Transverse colon (tissue), 4 donors: ENCODE data around the gene IL12RB2. TPM values are rescaled to one million over a fixed set of nuclear protein-coding genes. Genes with fewer than 3 reads are reported as not detected.
"Not testable (repeated sequence)": the region's sequence is repeated elsewhere in the genome, so short reads cannot be mapped to it uniquely, and the experiment has no call there.

Experiments
- DNase-seq: peaks from one replicate; pipeline ENCODE4 v3.0.0-alpha.2; 2019
- H3K27ac ChIP-seq, 4 donors: fragments of 200-600 bp; sonication (generic); 2 replicates each; pipeline ENCODE4 v1.5.1; 2016 to 2018; ENCODE audit warnings: inconsistent platforms in 4 of 4
- H3K27me3 ChIP-seq: fragments of 200-600 bp; sonication (generic); 2 replicates; pipeline ENCODE4 v1.5.1; 2017; ENCODE audit warnings: inconsistent platforms
- H3K36me3 ChIP-seq, 4 donors: fragments of 200-600 bp; sonication (generic); 2 replicates each; pipeline ENCODE4 v1.5.1; 2017 to 2019; ENCODE audit warnings: inconsistent platforms in 4 of 4
- H3K4me1 ChIP-seq, 4 donors: fragments of 200-600 bp; sonication (generic); 2 replicates each; pipeline ENCODE4 v1.5.1; 2017 to 2020; ENCODE audit warnings: inconsistent platforms in 4 of 4
- H3K4me3 ChIP-seq, 4 donors: fragments of 200-600 bp; sonication (generic); 1 replicate in 1 of 4; 2 replicates in 3 of 4; pipeline versions ENCODE4 v1.5.1 to v1.6.1; 2017 to 2019; ENCODE audit warnings: inconsistent platforms in 4 of 4
- H3K9me3 ChIP-seq, 2 donors: fragments of 200-600 bp; sonication (generic); 2 replicates each; pipeline ENCODE4 v1.5.1; 2017 to 2019; ENCODE audit warnings: inconsistent platforms in 2 of 2
- EP300 ChIP-seq: sonication (generic); formaldehyde crosslinking; IDR thresholded peaks from one replicate; pipeline ENCODE4 v1.6.1; 2017; ENCODE audit warnings: antibody characterized with exemption, low read depth
- POLR2A ChIP-seq: fragments of 450-650 bp; IDR thresholded peaks from one replicate; pipeline ENCODE4 v1.6.1; 2016; ENCODE audit warnings: antibody characterized with exemption, mild to moderate bottlenecking, moderate library complexity
- POLR2AphosphoS5 ChIP-seq, 3 donors: sonication (generic); formaldehyde crosslinking; IDR thresholded peaks; one replicate each; pipeline ENCODE4 v1.6.1; 2016; ENCODE audit warnings: antibody characterized with exemption in 3 of 3
- WGBS, 2 donors: methylation state at CpG; one replicate each; pipeline ENCODE4 v1.1.5; 2018; ENCODE audit warnings: low coverage in 1 of 2; 5-methylcytosine and 5-hydroxymethylcytosine counted together
- in situ Hi-C, 4 donors: fragments of 200-750 bp; cut with MboI; loops; one replicate each; pipeline versions ENCODE4 v1.15.0 to v1.15.1; 2017; ENCODE audit warnings: low sequenced_read_pairs in 3 of 4, low pct_ligation_motif_present in 1 of 4, low pct_unique_long_range_greater_than_20kb in 1 of 4
- intact Hi-C: fragments of 100-400 bp; cut with DNase I; formaldehyde crosslinking; loops from one replicate; pipeline ENCODE4 v1.15.1; 2023; ENCODE audit warnings: low total_unique reads
- total RNA-seq, 4 donors: library from RNA; depleted of rRNA; stranded (reverse); fragments of >200 nt; gene quantifications; one replicate each; pipeline ENCODE4 v1.1.0, GENCODE V29; 2016
- TF ChIP-seq, protein P1 (sequence below), 5 experiments: fragments of 200-600 bp in 3 of 5; fragments of 450-650 bp in 2 of 5; sonication (generic) in 3 of 5; IDR thresholded peaks; 1 replicate in 2 of 5; 2 replicates in 3 of 5; pipeline ENCODE4 v1.5.1; 2016 to 2017; ENCODE audit warnings: antibody characterized with exemption in 5 of 5, inconsistent platforms in 3 of 5, mild to moderate bottlenecking in 2 of 5, moderate library complexity in 1 of 5

The IL12RB2 gene
- total RNA-seq, 4 donors from 2014 or later = 1.2 to 3.3 TPM; not detected in 2

DNA sequence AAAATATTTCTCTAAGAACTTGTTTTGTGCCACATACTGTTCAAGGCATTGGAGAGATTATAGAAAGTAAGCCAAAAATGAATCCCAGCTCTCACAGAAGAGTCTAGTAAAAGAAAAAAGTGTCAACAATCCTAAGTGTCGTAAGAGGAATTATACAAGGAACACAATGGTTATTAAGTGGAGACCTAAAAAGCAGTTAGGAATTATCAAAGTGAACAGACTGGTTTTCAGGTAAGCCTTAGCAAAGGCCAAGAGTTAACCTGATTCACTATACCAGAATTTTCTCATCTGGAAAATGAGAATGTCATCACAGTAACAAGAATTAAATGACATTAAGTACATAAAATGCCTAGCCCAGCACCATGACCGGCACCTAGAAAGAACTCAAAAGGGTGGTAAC is 106.9 kb downstream of the IL12RB2 start:
- no peak for TF ChIP-seq EP300
- TF ChIP-seq, protein P1, sequence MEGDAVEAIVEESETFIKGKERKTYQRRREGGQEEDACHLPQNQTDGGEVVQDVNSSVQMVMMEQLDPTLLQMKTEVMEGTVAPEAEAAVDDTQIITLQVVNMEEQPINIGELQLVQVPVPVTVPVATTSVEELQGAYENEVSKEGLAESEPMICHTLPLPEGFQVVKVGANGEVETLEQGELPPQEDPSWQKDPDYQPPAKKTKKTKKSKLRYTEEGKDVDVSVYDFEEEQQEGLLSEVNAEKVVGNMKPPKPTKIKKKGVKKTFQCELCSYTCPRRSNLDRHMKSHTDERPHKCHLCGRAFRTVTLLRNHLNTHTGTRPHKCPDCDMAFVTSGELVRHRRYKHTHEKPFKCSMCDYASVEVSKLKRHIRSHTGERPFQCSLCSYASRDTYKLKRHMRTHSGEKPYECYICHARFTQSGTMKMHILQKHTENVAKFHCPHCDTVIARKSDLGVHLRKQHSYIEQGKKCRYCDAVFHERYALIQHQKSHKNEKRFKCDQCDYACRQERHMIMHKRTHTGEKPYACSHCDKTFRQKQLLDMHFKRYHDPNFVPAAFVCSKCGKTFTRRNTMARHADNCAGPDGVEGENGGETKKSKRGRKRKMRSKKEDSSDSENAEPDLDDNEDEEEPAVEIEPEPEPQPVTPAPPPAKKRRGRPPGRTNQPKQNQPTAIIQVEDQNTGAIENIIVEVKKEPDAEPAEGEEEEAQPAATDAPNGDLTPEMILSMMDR (IDR thresholded peaks at IDR 0.05) = no peak
- H3K27me3 ChIP-seq = no peaks in the 10 kb centered on the region
- H3K27ac ChIP-seq = no peak overlapping the region
- no peaks in the 10 kb centered on the region for H3K9me3 ChIP-seq
- no peak overlapping the region for H3K4me3 ChIP-seq
- in situ Hi-C loops (no loop called here), intact Hi-C loops (no loop called here)
- H3K36me3 ChIP-seq = peaks cover 0 to 65% (median 27%) of the 10 kb centered on the region in 4 donors
- no peak for DNase-seq
- H3K4me1 ChIP-seq = peaks cover 0 to 17% (median 5%) of the 10 kb centered on the region in 4 donors
- 87 to 90% methylated on average over 2 of the region's 2 CpGs for WGBS, 2 donors

DNA sequence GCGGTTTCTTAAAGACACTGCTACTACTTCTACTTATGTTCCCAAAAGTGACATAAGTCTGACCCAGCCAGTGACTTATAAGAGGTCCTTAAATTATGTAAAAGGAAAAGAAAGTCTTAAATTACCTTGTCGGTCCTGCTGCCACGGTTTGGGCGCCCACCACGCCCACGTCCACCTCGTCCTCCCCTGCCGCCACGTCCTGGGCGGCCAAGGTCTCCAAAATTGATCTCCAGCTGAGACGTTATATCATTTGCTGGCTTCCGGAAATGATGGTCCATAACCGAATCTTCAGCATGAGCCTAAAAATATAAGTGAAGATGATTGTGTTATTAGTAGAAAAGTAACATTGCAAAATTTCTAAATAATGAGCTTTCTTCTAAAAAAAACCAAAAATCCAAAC is 107.4 kb downstream of the IL12RB2 start:
- H3K36me3 ChIP-seq = peaks cover 0 to 69% (median 29%) of the 10 kb centered on the region in 4 donors

DNA sequence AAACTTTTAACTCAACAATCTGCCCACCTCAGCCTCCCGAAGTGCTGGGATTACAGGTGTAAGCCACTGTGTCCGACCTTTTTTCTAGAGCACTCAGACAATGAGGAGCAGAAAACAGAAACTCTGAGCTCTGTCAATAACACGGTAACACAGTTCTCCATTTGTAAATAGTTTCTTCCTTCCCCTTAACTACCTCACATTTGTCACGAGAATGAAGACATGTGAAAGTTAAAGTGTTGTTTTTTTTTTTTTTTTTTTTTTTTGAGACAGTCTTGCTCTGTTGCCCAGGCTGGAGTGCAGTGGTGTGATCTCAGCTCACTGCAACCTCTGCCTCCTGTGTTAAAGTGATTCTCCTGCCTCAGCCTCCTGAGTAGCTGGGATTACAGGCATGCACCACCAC is 110.1 kb downstream of the IL12RB2 start:
- DNase-seq, intact Hi-C loops, in situ Hi-C loops, H3K9me3 ChIP-seq, H3K27ac ChIP-seq, H3K4me3 ChIP-seq, H3K27me3 ChIP-seq: not testable (repeated sequence)
- Histone ChIP-seq H3K36me3 (peaks cover 0 to 83% (median 40%) of the 10 kb centered on the region in 4 donors), H3K4me1 (peaks cover 3 to 29% (median 6%) of the 10 kb centered on the region in 4 donors)
- 40 to 74% methylated on average over 2 to 4 of the region's 4 CpGs for WGBS, 2 donors

More for the DNA sequence above, 107.4 kb downstream of the IL12RB2 start:
- H3K4me1 ChIP-seq = peaks cover 0 to 18% (median 6%) of the 10 kb centered on the region in 4 donors
- in situ Hi-C loops = no loop called here
- DNase-seq = no peak
- H3K27ac ChIP-seq = no peak overlapping the region
- TF ChIP-seq POLR2AphosphoS5 (IDR thresholded peaks at IDR 0.05) = no peak
- TF ChIP-seq, protein P1 (IDR thresholded peaks at IDR 0.05) = no peak
- TF ChIP-seq EP300 = no peak
- no peak for TF ChIP-seq POLR2A
- H3K9me3 ChIP-seq = no peaks in the 10 kb centered on the region
- no peaks in the 10 kb centered on the region for H3K27me3 ChIP-seq
- H3K4me3 ChIP-seq = no peak overlapping the region
- 91 to 100% methylated on average over 1 to 13 of the region's 13 CpGs for WGBS, 2 donors
- intact Hi-C loops = no loop called here

DNA sequence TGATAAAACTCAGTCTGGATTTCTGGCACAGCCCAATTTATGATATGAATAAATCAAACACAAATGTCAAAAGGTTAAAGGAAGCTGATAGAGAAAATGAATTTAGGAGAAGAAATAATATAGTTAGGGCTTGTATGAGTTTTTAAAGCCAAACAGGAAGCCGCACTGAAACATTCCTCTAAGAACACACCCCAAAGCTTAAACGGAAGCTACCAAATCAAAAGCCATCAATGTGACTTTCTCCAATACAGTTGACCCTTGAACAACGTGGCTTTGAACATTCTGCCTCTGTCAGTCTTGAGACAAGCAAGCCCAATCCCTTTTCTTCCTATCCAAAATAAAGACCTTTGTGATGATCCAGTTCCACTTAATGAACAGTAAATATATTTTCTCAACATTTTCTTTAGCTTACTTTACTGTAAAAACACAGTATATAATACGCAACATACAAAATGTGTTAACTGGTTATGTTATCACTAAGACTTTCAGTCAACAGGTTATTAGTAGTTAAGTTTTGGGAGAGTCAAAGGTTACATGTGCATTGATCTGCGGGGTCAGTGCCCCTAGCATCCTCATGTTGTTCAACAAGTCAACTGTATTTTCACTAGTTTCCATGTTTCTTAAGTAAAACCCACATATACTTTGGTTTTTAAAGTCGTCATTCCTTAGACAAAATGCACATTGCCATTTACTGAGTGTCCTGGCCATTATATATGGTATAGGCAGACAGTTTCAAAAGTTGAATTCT is 111.3 kb downstream of the IL12RB2 start:
- no peak for DNase-seq
- intact Hi-C loops (no loop called here), in situ Hi-C loops (no loop called here)
- no peak for TF ChIP-seq POLR2AphosphoS5 (IDR thresholded peaks at IDR 0.05)
- H3K36me3 ChIP-seq = peaks cover 0 to 84% (median 41%) of the 10 kb centered on the region in 4 donors
- H3K4me3 ChIP-seq = no peak overlapping the region
- WGBS, 2 donors = 55 to 61% methylated on average over 6 of the region's 6 CpGs
- H3K4me1 ChIP-seq = peaks cover 3 to 29% (median 6%) of the 10 kb centered on the region in 4 donors
- H3K27me3 ChIP-seq = no peaks in the 10 kb centered on the region
- no peak overlapping the region for H3K27ac ChIP-seq
- no peaks in the 10 kb centered on the region for H3K9me3 ChIP-seq

DNA sequence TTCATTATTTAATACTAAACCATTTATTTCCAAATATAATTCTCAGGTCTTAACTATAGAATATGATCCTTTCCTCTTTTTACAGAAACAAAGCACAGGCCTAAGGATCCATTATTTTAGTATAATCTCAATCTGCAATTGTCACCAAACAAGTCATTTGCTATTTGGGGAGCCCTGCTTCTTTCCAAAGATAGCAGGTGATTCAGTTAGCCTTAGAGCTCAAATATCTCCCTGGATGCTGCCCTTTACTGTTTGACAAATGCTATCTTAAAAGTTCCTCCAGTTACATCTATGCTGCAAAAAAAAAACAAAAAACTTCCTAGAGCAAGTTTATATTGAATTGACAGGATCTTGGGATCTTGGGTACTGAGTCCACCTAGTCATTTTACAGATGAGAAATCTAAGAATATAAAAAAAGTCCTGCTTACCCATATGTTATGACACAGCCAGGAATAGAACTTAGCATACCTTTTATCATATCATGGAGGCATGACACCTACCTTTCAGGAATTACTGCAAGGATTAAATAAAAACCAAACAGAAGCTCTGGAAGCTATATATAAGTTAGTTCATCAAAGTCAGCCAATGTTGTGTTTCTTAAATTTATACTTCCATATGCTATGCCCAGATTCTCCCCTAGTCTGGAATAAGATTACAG is 113.3 kb downstream of the IL12RB2 start:
- Histone ChIP-seq H3K9me3 (no peaks in the 10 kb centered on the region), H3K4me1 (peaks cover 3 to 34% (median 6%) of the 10 kb centered on the region in 4 donors), H3K4me3 (no peak overlapping the region), H3K36me3 (peaks cover 0 to 90% (median 43%) of the 10 kb centered on the region in 4 donors), H3K27ac (no peak overlapping the region), H3K27me3 (no peaks in the 10 kb centered on the region)
- intact Hi-C loops (no loop called here), in situ Hi-C loops (no loop called here)
- no peak for DNase-seq
- TF ChIP-seq EP300 = no peak
- TF ChIP-seq, protein P1 (IDR thresholded peaks at IDR 0.05) = no peak
- TF ChIP-seq POLR2AphosphoS5 (IDR thresholded peaks at IDR 0.05) = no peak
- no peak for TF ChIP-seq POLR2A
